Stimulated activated effector memory CD8-positive, alpha-beta T cell treated with anti-CD3 and anti-CD28 coated beads, Interleukin-12 subunit alpha, Interleukin-12 subunit beta, amount 100 ng/mL, for 72 hours (primary cell): ENCODE results near the gene PHOX2A.
A peak's percentile ranks its signal among the peaks of the same experiment; 100 is the strongest.
"Not testable (repeated sequence)": the region's sequence is repeated elsewhere in the genome, so short reads cannot be mapped to it uniquely, and the experiment has no call there.

Source experiments
- ATAC-seq: fragments of 150-1000 bp; cut with Tn5 transposase; 2 replicates; pipeline ENCODE4 v1.10.0; 2021
- DNase-seq, 2 donors: peaks; one replicate each; pipeline ENCODE4 v3.0.0; 2021 to 2022; ENCODE audit warnings: low spot score in 2 of 2
- H3K27ac Mint-ChIP-seq: one replicate; pipeline ENCODE4 v1.8.0; 2022; ENCODE audit warnings: mild to moderate bottlenecking, mixed read lengths
- H3K36me3 Mint-ChIP-seq: one replicate; pipeline ENCODE4 v1.8.0; 2022; ENCODE audit warnings: mild to moderate bottlenecking, mixed read lengths
- H3K4me1 Mint-ChIP-seq: one replicate; pipeline ENCODE4 v1.8.0; 2022; ENCODE audit warnings: mixed read lengths
- H3K4me3 Mint-ChIP-seq: one replicate; pipeline ENCODE4 v1.8.0; 2022; ENCODE audit warnings: mild to moderate bottlenecking, mixed read lengths
- H3K9me3 Mint-ChIP-seq: one replicate; pipeline ENCODE4 v1.8.0; 2022; ENCODE audit warnings: mixed read lengths

PHOX2A gene

GRCh38 chr11:72223615-72224563 lies 20.1 kb downstream of the PHOX2A start:
- peaks cover 46% of the 10 kb centered on the region for H3K4me1 Mint-ChIP-seq
- ATAC-seq (peak; percentile 73), DNase-seq (peak; percentile 60 to 84)

DNA sequence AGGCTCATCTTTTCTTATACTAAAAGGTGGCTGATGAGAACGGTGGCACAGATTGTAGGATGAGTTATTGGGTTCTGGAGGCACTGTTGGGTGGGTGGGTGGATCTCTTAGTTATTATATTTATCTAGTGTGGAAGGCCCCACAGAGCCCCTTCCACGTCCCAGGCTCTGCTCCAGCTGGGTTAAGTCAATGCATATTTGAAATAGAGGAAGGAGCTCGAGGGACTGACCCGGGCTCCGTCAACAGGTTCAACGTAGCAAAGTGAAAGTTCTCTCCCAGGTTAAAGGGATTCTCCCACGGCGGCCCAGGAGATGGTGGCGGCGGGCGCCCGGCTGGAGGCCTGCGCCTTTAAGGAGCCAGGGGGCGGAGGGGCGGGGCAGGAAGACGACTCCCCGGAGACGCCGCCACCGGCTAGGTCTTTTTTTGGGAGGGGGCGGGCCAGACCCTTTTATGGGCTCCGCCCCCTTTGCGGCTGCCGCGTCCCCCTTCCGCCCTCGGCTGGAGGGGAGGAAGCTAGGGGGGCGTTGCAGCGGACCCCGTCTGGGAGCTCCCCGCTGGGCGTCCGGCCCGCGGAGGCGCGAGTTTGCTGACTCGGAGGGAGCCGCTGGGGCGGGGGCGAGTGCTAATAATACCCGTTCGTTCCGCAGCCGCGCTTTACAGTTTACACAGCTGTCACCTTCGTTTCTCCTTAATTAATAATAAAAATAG lies 20.9 kb downstream of the PHOX2A start:
- peaks cover 41% of the 10 kb centered on the region for H3K4me1 Mint-ChIP-seq
- DNase-seq: peak; percentile 86 to 95
- peak; percentile 78 for ATAC-seq

More at GRCh38 chr11:72223615-72224563, 20.1 kb downstream of the PHOX2A start:
- Mint-ChIP-seq H3K36me3 (peaks cover 16% of the 10 kb centered on the region), H3K4me3 (peak overlapping the region; percentile 97), H3K9me3 (no peaks in the 10 kb centered on the region), H3K27ac (peak overlapping the region; percentile 96)

GRCh38 chr11:72222106-72222891 lies 21.7 kb downstream of the PHOX2A start:
- Mint-ChIP-seq H3K36me3 (peaks cover 14% of the 10 kb centered on the region), H3K9me3 (no peaks in the 10 kb centered on the region), H3K4me1 (peaks cover 41% of the 10 kb centered on the region), H3K4me3 (peak overlapping the region; percentile 97), H3K27ac (peak overlapping the region; percentile 81)
- ATAC-seq (no peak), DNase-seq (no peak)

More for the DNA sequence above, 20.9 kb downstream of the PHOX2A start:
- peak overlapping the region; percentile 97 for H3K4me3 Mint-ChIP-seq
- peak overlapping the region; percentile 81 for H3K27ac Mint-ChIP-seq
- peaks cover 14% of the 10 kb centered on the region for H3K36me3 Mint-ChIP-seq
- H3K9me3 Mint-ChIP-seq: no peaks in the 10 kb centered on the region

DNA sequence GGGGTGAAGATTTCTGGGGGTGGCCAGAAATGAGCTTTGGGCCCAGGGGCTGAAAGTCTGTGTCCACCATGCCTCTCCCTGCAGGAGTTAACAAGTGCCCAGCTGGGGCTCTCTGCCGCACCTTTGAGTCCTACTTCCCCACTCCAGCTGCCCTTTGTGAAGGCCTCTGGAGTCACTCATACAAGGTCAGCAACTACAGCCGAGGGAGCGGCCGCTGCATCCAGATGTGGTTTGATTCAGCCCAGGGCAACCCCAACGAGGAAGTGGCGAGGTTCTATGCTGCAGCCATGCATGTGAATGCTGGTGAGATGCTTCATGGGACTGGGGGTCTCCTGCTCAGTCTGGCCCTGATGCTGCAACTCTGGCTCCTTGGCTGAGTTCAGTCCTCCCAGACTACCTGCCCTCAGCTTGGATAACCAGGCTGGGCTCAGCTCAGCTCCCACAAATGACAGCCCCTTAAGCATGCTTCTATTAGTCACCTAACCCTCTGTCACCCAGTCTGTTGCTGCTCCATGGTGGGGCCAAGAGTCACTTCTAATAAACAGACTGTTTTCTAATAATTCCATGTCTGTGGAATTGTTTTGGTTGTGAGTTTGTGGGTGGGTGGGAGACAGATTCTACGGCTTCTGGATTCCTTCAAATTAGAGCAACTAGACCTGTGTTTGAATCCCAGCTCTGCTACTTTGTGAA lies 22.4 kb downstream of the PHOX2A start:
- Mint-ChIP-seq H3K9me3 (no peaks in the 10 kb centered on the region), H3K36me3 (peaks cover 14% of the 10 kb centered on the region), H3K4me1 (peaks cover 34% of the 10 kb centered on the region), H3K27ac (peak overlapping the region; percentile 81), H3K4me3 (peak overlapping the region; percentile 97)
- DNase-seq (no peak), ATAC-seq (no peak)

DNA sequence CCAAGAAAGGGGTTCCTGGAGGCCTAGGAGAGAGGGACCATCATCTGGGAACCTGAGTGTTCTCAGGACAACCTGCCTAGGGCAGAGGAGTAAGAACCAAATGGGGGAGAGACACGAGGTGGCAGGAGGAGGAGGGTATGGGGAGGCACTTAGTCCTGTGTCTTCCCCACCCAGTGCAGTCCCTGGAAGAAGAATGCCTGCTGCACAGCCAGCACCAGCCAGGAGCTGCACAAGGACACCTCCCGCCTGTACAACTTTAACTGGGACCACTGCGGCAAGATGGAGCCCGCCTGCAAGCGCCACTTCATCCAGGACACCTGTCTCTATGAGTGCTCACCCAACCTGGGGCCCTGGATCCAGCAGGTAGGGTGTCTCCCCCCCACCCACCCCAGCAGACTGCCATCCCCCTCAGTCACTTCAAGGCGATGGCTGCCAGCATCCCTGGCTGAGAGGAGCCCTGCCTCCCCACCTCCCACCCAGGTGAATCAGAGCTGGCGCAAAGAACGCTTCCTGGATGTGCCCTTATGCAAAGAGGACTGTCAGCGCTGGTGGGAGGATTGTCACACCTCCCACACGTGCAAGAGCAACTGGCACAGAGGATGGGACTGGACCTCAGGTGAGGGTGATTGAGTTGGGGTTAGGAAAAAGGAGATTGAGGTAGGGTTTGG lies 23.1 kb downstream of the PHOX2A start:
- ATAC-seq (no peak), DNase-seq (no peak)
- H3K4me1 Mint-ChIP-seq: peaks cover 27% of the 10 kb centered on the region
- peaks cover 14% of the 10 kb centered on the region for H3K36me3 Mint-ChIP-seq
- H3K9me3 Mint-ChIP-seq: no peaks in the 10 kb centered on the region
- no peak overlapping the region for H3K4me3 Mint-ChIP-seq
- H3K27ac Mint-ChIP-seq: no peak overlapping the region

- Mint-ChIP-seq H3K9me3 (no peaks in the 10 kb centered on the region), H3K36me3 (no peaks in the 10 kb centered on the region), H3K4me1 (peaks cover 18% of the 10 kb centered on the region), H3K4me3 (no peak overlapping the region), H3K27ac (peak overlapping the region; percentile 17)
- no peak for DNase-seq
- ATAC-seq: no peak
Observed at GRCh38 chr11:72218251-72218745, 25.7 kb downstream of the PHOX2A start.

DNA sequence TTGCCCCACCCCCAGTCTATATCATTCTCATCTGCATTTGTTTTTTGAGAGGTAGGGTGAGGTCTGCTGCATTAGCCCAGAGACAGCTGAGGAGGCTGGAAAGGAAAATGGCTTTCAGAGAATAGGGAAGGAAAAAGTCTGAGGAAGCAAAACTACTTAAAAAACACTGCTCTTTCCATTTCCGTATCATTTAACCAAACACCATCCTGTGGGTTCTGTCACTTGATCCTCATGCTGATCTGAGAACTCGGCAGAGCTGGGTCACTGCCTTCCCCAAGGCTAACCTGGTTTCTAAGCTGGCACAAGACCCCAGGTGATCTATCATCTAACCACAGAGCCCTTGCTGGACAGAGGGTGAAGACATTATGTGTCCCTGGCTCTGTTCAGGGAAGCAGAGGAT lies 26.1 kb downstream of the PHOX2A start:
- no peak overlapping the region for H3K4me3 Mint-ChIP-seq
- peaks cover 16% of the 10 kb centered on the region for H3K4me1 Mint-ChIP-seq
- DNase-seq: no peak
- H3K9me3 Mint-ChIP-seq: no peaks in the 10 kb centered on the region
- ATAC-seq: no peak
- H3K36me3 Mint-ChIP-seq: no peaks in the 10 kb centered on the region
- H3K27ac Mint-ChIP-seq: no peak overlapping the region

DNA sequence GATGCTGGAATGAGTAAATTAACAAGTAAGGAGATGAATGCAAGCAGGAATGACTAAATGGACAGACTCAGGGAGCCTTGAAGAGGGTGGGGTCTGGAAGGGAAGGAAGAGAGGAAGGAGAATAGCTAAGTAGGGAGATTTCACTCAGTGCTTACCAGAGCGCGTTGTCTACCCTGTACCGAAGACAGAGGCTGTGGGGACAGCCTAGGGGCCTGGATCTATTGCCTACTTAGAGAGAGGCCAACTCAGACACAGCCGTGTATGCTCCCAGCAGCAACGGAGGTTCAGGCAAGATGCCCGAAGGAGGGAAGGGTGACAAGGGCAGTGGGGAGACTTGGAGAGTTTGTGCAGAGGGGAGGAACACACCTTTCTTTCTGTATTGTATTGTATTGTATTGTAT lies 27.3 kb downstream of the PHOX2A start, which contains the start of gene FOLR2:
Gene FOLR2 (plus strand): TSS at position 157 of the 400 bp plus-strand sequence. CDS start 1,791 bp downstream, outside the sequence.
- Mint-ChIP-seq H3K27ac (no peak within 1 kb of the TSS), H3K4me3 (no peak within 1 kb of the TSS)

DNA sequence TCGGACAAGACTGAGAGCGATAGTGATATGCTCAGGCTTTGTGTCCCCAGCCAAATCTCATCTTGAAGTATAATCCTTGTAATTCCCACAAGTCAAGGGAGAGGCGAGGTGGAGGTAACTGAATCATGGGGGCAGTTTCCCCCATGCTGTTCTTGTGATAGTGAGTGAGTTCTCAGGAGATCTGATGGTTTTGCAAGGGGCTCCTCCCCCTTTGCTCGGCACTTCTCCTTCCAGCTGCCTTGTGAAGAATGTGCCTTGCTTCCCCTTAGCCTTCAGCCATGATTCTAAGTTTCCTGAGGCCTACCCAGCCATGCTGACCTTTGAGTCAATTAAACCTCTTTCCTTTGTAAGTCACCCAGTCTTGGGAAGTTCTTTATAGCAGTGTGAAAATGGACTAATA lies 34.9 kb downstream of the PHOX2A start:
- no peaks in the 10 kb centered on the region for H3K4me1 Mint-ChIP-seq
- H3K27ac Mint-ChIP-seq: no peak overlapping the region
- H3K36me3 Mint-ChIP-seq: no peaks in the 10 kb centered on the region
- ATAC-seq (no peak), DNase-seq (no peak)
- no peak overlapping the region for H3K4me3 Mint-ChIP-seq
- H3K9me3 Mint-ChIP-seq: peaks cover 9% of the 10 kb centered on the region

More for the DNA sequence above, 27.3 kb downstream of the PHOX2A start, which contains the start of gene FOLR2:
- Mint-ChIP-seq H3K9me3 (no peaks in the 10 kb centered on the region), H3K36me3 (no peaks in the 10 kb centered on the region), H3K4me1 (peaks cover 6% of the 10 kb centered on the region)
- ATAC-seq (no peak), DNase-seq (no peak)

- no peak for ATAC-seq
- H3K27ac Mint-ChIP-seq: no peak overlapping the region
- peaks cover 9% of the 10 kb centered on the region for H3K9me3 Mint-ChIP-seq
- DNase-seq: no peak
- no peak overlapping the region for H3K4me3 Mint-ChIP-seq
- no peaks in the 10 kb centered on the region for H3K36me3 Mint-ChIP-seq
- H3K4me1 Mint-ChIP-seq: no peaks in the 10 kb centered on the region
Observed at GRCh38 chr11:72208281-72208680, 35.7 kb downstream of the PHOX2A start.

- not testable (repeated sequence) for H3K27ac Mint-ChIP-seq, H3K4me3 Mint-ChIP-seq, H3K36me3 Mint-ChIP-seq, ATAC-seq, DNase-seq, H3K4me1 Mint-ChIP-seq, H3K9me3 Mint-ChIP-seq
Observed at GRCh38 chr11:72206794-72207193, 37.2 kb downstream of the PHOX2A start.

- DNase-seq: no peak
- Mint-ChIP-seq H3K27ac (no peak overlapping the region), H3K4me3 (no peak overlapping the region), H3K9me3 (peaks cover 8% of the 10 kb centered on the region), H3K36me3 (no peaks in the 10 kb centered on the region), H3K4me1 (no peaks in the 10 kb centered on the region)
- ATAC-seq: no peak
Observed at GRCh38 chr11:72204886-72205285, 39.1 kb downstream of the PHOX2A start.

DNA sequence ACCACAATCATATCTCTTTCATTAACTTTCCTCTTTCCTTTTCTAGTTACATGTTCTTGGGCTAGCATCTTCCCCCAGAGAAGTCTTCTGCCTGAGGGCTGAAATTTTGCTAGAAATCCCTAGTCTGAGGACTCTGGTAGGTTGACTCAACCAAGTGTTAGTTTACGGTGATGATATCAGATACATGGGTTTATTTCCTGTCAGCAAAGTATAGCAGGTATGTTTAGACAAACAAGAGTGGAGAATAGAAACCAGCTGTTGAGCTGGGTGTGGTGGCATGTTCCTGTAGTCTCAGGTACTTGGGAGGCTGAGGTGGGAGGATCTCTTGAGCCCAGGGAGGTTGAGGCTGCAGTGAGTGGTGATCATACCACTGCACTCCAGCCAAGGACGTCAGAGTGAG lies 40.8 kb downstream of the PHOX2A start:
- ATAC-seq (no peak), DNase-seq (no peak)
- no peaks in the 10 kb centered on the region for H3K9me3 Mint-ChIP-seq
- H3K4me3 Mint-ChIP-seq: no peak overlapping the region
- no peak overlapping the region for H3K27ac Mint-ChIP-seq
- H3K4me1 Mint-ChIP-seq: no peaks in the 10 kb centered on the region
- H3K36me3 Mint-ChIP-seq: no peaks in the 10 kb centered on the region

DNA sequence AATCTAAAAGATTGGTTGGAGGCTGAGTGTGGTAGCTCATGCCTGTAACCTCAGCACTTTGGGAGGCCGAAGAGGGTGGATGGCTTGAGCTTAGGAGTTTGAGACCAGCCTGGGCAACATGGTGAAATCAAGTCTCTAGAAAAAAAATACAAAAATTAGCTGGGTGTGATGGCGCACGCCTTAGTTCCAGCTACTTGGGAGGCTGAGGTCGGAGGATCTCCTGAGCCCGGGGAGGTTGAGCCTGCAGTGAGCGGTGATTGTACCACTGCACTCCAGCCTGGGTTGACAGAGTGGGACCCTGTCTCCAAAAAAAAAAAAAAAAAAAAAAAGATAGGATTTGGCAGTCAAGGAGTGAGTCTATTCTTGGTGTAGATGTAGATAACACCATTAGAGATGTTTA lies 41.4 kb downstream of the PHOX2A start:
- no peaks in the 10 kb centered on the region for H3K36me3 Mint-ChIP-seq
- H3K27ac Mint-ChIP-seq: no peak overlapping the region
- no peak overlapping the region for H3K4me3 Mint-ChIP-seq
- no peak for DNase-seq
- no peak for ATAC-seq
- H3K9me3 Mint-ChIP-seq: no peaks in the 10 kb centered on the region
- H3K4me1 Mint-ChIP-seq: no peaks in the 10 kb centered on the region
